Measurements from ENCODE around the gene ANAPC4. TPM values are rescaled to one million over a fixed set of nuclear protein-coding genes. Genes with fewer than 3 reads are reported as not detected.

Gene ANAPC4
- total and polyA plus RNA-seq, 2 of the 4 experiments (the other 2 are of a cell fraction): 12.4 to 18.3 TPM

DNA sequence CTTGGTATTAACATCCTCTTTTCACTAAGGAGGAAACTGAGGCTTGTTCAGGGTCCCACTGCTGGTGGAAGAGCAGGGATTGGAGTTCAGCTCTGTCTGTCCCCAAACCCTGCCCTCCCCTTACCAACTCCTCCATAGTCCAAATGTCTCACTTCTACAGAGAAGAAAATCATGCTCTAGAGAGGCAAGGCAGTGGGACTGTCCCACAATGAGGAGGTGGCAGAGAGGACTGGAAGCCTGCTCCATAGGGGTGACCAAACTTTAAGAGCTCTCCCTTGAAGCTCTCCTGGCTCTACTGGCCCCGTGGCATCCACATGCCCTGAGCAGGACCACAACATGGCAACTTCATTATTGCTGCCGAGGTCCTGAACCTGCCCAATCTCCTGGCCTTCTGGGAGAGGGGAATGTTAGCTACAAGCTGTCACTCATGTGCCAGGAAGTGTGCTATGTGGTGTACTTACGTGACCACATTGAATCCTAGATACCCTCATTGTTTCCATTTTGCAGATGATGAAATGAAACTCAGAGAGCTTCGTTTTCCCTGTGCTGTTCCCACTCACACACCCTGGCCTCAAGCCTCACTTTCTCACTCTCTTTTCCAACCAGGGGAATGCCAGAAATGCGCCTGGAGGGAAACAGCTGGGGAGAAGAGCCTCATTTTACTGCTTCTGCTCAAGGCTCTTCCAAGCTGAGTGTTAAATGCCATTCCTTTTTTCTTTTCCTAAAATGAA is 71.5 kb downstream of the ANAPC4 start:
- intact Hi-C loops (cut with micrococcal nuclease): loop anchor here (10.0 kb wide), 1 partner anchor 536 kb away; no protein-coding TSS in a partner anchor
- WGBS, 2 experiments (ENCODE audit: extremely low coverage in 2 of 2, insufficient read length in 1 of 2): no CpG with 5 or more reads among the region's 5 CpGs
- H3K4me1 ChIP-seq (ENCODE audit: control insufficient read depth, insufficient read depth, low read length): no peaks in the 10 kb centered on the region
- no peaks in the 10 kb centered on the region for H3K79me1 ChIP-seq (ENCODE audit: low read depth in 1 of 2, low read length in 2 of 2)
- BruUV-seq (replicated peaks): no TSS peak
- no peak overlapping the region for H2AK9ac ChIP-seq (replicated peaks; ENCODE audit: low read depth, low read length, poor library complexity)
- no peak overlapping the region for H3K14ac ChIP-seq (replicated peaks; ENCODE audit: low read depth, low read length)
- no peak overlapping the region for H3K4me2 ChIP-seq (ENCODE audit: low read depth, low read length)
- H3K23ac ChIP-seq (ENCODE audit: low read depth, low read length): no peak overlapping the region
- H3K9ac ChIP-seq (ENCODE audit: low read depth, low read length): no peak overlapping the region
- H2BK15ac ChIP-seq (ENCODE audit: low read depth, low read length): no peak overlapping the region
- H3K36me3 ChIP-seq (ENCODE audit: control insufficient read depth, insufficient read depth, low read length): no peaks in the 10 kb centered on the region
- no peak overlapping the region for H2BK20ac ChIP-seq (ENCODE audit: low read depth, low read length)
- peaks cover 23% of the 10 kb centered on the region for H3K27me3 ChIP-seq (ENCODE audit: control insufficient read depth, insufficient read depth, low read length)
- no peak overlapping the region for H2BK5ac ChIP-seq (ENCODE audit: low read depth, low read length, poor library complexity, severe bottlenecking)
- H4K20me1 ChIP-seq (ENCODE audit: insufficient read depth, low read length): no peaks in the 10 kb centered on the region
- ChIA-PET CTCF (interaction anchor here (0.6 to 2.1 kb wide), 3 partner anchors 9 to 319 kb away, joined by 3 to 7 read pairs (median 5); no protein-coding TSS in a partner anchor), POLR2A (ENCODE audit: unreplicated experiment) (interaction anchor here (0.6 kb wide), 2 partner anchors 299 to 1408 kb away, joined by 9 to 10 read pairs; no protein-coding TSS in a partner anchor)
- no peak overlapping the region for H3K27ac ChIP-seq (ENCODE audit: insufficient read depth, low read length)
- in situ Hi-C loops (cut with MboI; ENCODE audit: low sequenced_read_pairs): no loop called here
- no peak overlapping the region for H3K18ac ChIP-seq (ENCODE audit: low read depth, low read length)
- no peak overlapping the region for H3K4me3 ChIP-seq (ENCODE audit: insufficient read depth, low read depth, low read length)
- DNase-seq: peak; percentile 42
- H3K9me3 ChIP-seq (ENCODE audit: control insufficient read depth, insufficient read depth, low read length): no peaks in the 10 kb centered on the region
- no peak overlapping the region for H3K56ac ChIP-seq (ENCODE audit: extremely low read depth, insufficient read depth, low read length)
- H4K5ac ChIP-seq (ENCODE audit: low read depth, low read length): no peak overlapping the region
- no peak overlapping the region for H3K4ac ChIP-seq (ENCODE audit: low read depth, low read length)
- no peak overlapping the region for H2AFZ ChIP-seq (replicated peaks; ENCODE audit: low read length, poor library complexity)
- TF ChIP-seq NFE2L2 (IDR thresholded peaks at IDR 0.05; ENCODE audit: low read depth, low read length): no peak
- TF ChIP-seq RAD21 (IDR thresholded peaks at IDR 0.05; ENCODE audit: low read length): no peak
- no peak for TF ChIP-seq FOS (IDR thresholded peaks at IDR 0.05; ENCODE audit: low read depth, low read length)
- no peak for TF ChIP-seq SMC3 (IDR thresholded peaks at IDR 0.05; ENCODE audit: low read depth, low read length)
- H2AK5ac ChIP-seq (ENCODE audit: low read depth, low read length): no peak overlapping the region
- ATAC-seq (ENCODE audit: low read depth): peak; percentile 57
- dilution Hi-C loops (cut with HindIII; ENCODE audit: low sequenced_read_pairs, unreplicated experiment): no loop called here
- H4K8ac ChIP-seq (ENCODE audit: low read depth in 2 of 2, low read length in 2 of 2): no peak overlapping the region
- no peak overlapping the region for H4K91ac ChIP-seq (ENCODE audit: insufficient read depth, low read depth, low read length)
- no peak overlapping the region for H2BK120ac ChIP-seq (ENCODE audit: low read depth, low read length)
- H3K9me1 ChIP-seq (ENCODE audit: insufficient read depth, low read length): no peaks in the 10 kb centered on the region
